GM18526 (cell line): Measurements from ENCODE around the gene OPTC.

Experiments
- POLR2A ChIP-seq: IDR thresholded peaks from 3 replicates; pipeline ENCODE4 v1.6.1; 2011; ENCODE audit not compliant: insufficient read length; ENCODE audit errors: extremely low read depth

OPTC gene

DNA sequence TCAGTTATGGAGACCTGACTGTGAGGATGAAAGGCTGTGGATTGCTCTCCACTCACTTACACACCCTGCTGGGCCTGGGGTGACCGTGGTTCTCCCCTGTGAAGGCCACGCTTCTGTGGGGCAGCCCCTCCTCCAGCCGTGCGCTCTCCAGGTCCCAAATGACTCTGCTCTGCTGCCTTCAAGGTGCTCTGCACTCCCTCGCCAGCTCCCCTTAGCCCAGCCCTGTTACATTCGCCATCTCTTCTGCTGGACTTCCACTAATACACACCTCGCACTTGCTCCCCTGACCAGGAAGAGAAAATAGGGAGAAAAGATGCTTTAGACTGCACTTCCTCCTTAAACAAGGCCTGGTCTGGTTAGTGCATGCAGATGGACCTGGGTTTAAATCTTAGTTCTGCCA is 24.6 kb downstream of the OPTC start:
- TF ChIP-seq POLR2A, result no peak

DNA sequence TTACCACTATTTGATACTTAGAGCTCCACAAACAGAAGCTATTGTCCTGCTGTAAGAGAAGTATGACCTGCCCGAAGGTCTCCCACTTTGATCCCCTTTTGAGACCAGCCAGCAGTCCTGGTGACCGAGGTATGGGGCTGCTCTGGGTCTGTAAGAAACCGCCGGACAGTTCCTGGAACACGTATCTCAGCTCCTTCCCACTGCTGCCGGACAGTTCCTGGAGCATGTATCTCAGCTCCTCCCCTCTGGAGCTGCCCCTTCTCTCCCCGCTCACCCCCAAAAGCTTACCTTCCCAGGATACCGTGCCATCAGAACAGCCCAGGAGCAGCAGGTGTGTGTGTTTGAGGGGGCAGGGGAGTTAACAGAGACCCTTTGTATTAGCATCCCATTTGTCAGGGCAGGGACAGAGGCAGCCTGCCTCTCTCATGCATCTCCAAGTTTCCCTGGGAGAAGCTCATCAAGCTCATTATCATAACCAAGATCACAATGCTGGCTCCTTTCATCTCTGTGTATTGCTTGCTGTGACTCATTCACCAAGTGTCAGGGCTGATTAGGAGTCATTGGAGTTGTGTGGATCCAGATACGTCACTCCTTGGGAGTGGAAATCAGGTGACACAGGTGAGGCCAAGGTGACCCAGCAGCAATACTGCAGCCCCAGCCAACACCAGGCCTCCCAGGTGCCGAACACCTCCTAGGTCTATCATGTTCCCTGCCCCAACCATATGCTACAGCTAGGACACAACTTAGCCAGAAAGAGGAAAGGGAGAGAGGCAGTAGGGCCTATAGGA is 25.3 kb downstream of the OPTC start:
- no peak for TF ChIP-seq POLR2A

DNA sequence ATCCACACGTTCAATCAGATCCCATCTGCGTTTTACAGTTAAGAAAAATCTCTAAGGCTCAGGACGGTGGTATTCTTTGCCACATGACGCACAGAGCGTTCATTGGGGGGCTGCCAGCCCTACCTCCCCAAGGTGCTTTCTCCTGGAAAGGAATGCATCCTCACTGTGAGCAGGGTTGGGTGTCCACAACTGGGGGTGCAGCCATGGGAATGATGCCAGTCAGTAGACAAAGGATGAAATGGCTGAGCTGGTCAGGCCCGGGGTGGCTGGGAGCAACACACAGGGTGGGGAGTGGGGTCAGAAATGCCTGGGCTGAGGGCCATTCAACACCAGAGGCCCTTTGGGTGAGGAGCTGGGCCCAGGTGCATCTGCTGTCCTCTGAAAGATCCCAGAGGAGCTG is 25.9 kb downstream of the OPTC start:
- no peak for TF ChIP-seq POLR2A

DNA sequence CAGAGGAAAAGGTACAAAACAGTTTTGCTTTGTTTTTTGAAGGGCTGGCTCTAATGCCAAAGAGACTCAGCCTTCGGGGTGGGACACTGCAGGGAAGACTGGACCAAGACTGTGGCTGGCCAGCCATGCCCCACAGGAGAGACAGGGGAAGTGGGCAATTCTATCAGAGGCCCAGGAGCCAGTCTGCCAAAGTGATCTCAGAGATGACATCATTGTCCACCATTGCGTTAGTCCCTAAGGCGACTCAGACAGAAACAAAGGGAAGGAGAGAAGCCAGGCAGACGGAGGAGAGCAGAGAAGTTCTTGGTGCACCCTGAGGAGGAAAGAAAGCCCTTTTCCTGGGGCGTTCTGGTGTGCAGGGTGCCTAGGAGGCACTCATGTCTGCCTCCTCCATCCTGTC is 26.4 kb downstream of the OPTC start:
- TF ChIP-seq POLR2A, result no peak

DNA sequence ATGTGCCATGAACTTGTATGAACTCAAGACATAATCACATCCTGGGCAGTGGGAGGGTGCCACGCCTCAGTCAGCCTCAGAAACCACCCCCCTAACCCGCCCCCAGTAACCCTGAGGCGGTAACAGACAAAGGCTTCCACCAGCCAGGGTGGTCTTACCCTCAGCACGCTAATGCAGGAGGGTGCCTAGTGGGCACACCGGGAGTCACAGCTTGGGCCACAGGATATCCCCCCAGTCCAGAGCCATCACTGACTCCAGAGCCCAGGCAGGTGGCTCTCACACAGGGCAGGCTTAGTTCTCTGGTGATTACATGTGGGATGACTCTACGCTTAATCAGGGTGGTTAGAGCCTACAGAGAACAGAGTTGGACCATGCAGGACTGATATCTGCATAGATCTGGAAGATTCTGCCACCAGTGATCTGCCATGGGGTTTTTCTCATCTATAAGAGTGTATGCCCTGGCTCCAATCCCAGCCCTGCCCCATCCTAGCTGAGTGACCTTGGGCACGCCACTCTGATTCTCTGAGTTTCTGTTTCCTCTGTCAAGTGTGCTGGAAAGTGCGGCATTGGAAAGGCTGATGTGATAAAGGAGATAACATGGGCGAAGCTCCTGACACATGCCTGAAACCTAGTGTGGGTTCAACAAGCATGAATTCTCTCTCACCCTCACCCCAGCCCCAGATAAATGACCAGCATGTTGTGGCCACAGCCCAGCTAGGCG is 27.3 kb downstream of the OPTC start:
- no peak for TF ChIP-seq POLR2A

DNA sequence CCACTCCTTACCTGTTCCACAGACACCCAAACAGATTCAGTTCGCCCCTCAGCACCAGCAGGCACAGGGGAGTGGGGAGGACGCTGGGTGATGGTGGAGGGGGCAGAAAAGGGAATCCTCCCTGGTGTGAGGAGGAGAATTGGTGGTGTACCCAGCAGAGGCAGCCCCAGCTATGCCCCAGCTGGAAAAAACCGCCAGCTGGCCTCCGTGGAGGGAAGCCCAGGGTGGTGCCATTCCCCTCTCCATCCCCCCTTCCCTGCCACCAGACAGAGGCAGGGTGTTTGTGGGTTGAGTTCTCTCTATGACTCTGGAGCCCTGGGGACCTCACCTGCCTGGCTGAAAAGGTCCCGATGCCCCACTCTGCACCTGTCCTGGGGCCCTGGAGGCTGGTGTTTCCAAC is 27.9 kb downstream of the OPTC start:
- no peak for TF ChIP-seq POLR2A

DNA sequence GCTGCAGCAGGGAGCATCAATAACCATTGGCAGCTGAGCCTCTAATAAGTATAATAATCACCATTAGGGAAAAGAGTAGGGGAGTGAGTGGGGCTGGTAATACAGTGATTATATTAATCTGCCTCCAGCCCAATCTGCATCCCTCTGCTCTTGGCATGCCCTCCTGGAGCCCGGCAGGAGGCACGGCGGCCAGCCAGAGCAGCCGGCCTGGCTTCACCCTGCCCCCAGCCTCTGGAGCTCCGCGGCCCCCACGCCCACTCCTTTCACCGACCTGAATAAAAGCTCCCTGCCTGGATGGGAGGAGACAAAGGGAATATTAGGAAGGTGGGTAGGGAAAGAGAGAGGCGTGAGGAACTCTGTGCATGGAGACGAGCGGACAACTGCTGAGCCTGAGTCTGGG is 28.3 kb downstream of the OPTC start:
- no peak for TF ChIP-seq POLR2A

DNA sequence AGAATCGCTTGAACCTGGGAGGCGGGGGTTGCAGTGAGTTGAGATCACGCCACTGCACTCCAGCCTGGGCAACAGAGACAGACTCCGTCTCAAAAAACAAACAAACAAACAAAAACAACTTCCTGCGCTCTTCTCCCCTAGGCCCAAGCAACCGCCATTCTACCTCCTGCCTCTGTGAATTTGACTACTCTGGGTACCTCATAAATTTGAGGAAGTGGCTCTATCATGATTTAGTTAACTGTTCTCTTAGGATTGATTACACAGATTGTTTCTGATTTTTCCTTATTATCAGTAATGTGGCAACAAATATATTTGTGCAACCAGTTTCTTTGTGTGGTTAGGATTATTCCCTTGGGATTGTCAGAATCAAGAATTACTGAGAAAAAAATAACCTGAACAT is 29.7 kb downstream of the OPTC start:
- no peak for TF ChIP-seq POLR2A

DNA sequence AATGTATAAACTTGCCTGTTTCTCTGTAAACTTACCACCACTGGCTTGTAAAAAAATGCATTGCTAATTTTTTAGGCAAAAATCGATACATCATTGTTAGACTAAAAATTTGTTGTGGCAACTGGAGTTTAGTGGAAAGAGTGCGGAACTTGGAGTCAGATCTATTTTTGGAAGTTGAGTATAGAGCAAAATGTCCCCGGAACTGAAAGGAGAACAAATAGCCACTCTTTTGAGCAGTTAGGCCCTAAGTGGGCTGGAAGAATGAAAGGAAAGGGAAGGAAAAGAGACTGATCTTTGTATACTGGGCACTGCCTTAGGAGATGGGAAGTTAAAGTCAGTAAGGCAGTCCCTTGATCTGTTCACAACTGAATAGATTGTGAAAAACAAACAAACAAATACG is 30.2 kb downstream of the OPTC start:
- TF ChIP-seq POLR2A, result no peak

DNA sequence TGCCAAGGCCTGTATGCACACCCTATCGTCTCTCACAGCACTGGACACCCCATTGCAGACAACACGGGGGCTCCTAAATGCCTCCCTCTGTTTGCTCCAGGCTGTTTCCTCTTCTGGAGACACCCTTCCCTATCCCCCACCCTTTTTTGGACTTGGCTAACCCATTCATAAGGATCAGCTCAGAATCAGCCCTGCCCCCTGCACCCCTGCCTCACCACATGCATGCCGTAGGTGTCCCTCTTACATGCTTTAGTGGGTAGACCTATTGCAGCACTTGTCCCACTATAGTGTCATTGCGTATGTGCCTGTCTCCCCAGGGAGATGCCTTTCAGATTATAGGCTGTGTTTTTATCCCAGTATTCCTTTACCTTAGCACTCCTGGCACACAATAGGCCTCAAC is 30.9 kb downstream of the OPTC start:
- no peak for TF ChIP-seq POLR2A

DNA sequence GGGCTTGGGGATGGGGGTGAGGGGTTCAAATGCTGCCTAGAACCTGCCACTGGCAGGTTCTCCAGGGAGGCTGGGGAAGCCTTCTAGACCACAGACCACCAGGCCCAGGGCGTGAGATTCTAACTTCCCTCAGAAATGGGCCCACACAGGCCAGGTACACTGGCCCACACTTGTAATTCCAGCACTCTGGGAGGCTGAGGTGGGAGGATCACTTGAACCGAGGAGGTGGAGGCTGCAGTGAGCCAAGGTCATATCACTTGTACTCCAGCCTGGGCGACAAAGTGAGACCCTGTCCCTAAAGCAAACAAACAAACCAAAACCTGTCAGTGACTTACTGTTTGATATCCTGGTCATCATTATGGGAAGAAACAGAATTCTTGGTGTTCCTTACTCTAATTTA is 31.7 kb downstream of the OPTC start:
- no peak for TF ChIP-seq POLR2A

DNA sequence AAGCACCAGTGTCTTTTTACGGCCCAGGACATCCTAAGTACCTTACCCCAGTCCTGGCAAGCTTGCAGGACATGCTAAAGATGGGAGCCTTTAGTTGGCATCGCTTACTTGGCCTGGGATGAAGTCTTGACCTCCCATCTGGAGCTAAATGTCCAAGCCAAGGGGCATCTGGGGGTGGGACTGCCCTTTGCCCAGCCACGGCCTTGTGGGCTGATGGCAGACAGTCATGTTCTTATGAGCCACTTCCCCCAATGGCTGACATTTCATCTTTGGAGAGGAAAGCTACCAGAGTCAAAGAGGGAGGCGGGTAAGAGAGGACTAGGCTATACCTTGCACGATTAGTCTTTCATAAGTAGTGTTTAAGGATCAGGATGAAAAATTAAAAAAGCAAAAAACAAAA is 32.2 kb downstream of the OPTC start:
- TF ChIP-seq POLR2A, result no peak

DNA sequence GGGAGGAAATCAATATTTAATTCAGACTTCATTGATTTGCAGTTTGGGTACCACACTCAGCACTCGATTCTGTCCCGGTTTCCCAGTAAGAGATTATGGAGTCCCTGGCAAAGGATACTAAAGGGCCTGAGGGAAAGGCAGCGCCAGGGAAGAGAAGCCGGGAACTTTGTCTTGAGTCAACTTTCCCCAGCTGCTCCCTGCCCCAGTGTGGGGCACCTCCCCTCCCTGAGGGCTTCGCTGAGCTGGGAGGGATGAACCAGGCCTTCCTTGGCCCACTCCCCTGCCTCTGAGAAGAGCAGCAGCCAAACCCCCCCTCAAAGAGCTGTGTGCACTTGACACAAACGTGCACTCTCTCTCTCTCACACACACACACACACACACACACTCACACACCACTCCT is 32.6 kb downstream of the OPTC start:
- TF ChIP-seq POLR2A, result no peak

DNA sequence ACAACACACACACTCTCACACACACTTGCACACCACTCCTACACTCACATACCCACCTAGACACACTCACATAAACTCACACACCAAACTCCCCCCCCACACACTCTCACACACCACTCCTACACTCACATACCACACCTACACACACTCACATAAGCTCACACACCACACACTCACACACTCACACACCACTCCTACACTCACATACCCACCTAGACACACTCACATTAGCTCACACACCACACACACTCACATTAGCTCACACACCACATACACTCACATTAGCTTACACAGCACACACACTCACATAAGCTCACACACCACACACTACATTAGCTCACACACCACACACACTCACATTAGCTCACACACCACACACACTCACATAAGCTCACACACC is 33.1 kb downstream of the OPTC start:
- no peak for TF ChIP-seq POLR2A

DNA sequence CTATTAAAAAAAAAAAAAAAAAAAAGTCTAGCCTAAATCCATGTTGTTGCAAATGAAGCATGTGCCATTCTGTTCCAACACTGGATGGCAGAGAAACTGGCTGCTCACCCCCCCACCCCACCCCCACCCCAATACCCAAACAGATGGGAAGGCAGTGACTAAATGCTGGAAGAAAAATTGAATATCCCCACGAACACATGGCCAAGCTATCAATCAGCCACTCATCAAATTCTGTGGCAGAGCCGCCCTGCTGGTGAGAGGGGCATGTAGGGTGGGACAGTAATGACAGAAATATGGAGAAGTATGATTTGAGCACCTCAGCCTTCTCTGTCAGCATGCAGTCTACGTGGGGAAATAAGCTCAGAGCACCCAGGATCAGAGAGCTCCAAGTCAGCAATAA is 34.1 kb downstream of the OPTC start:
- no peak for TF ChIP-seq POLR2A

DNA sequence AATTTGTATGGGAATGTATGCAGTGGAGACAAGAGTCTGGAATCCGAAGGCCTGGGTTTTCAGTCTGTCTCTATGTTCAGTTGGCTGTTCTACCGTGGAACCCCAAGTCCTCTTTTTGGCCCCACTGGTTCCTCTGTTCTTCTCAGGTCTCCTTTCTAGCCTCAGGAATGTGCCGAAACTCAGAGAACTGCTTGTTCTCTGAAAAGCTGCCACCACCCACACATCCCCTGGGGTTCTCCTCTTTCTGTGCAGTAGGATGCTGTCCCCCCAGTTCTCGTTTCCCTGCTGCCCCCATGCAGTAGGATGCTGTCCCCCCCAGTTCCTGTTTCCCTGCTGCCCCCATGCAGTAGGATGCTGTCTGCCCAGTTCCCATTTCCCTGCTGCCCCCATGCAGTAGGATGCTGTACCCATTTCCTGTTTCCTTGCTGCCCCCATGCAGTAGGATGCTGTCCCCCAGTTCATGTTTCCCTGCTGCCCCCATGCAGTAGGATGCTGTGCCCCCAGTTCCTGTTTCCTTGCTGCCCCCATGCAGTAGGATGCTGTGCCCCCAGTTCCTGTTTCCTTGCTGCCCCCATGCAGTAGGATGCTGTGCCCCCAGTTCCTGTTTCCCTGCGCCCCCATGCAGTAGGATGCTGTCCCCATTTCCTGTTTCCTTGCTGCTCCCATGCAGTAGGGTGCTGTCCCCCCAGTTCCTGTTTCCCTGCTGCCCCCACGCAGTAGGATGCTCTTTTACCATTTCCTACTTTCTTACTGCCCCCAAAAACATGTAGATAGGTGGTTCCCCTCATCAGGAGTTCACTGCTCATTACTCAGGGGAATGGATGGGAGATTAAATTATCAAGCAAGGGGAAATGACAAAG is 35.3 kb downstream of the OPTC start:
- no peak for TF ChIP-seq POLR2A
